ENCODE measurements around the gene VAPB. TPM values are rescaled to one million over a fixed set of nuclear protein-coding genes. Genes with fewer than 3 reads are reported as not detected.

VAPB gene
- polyA plus RNA-seq, 1 donor from 2014 or later: 32.9 TPM

DNA sequence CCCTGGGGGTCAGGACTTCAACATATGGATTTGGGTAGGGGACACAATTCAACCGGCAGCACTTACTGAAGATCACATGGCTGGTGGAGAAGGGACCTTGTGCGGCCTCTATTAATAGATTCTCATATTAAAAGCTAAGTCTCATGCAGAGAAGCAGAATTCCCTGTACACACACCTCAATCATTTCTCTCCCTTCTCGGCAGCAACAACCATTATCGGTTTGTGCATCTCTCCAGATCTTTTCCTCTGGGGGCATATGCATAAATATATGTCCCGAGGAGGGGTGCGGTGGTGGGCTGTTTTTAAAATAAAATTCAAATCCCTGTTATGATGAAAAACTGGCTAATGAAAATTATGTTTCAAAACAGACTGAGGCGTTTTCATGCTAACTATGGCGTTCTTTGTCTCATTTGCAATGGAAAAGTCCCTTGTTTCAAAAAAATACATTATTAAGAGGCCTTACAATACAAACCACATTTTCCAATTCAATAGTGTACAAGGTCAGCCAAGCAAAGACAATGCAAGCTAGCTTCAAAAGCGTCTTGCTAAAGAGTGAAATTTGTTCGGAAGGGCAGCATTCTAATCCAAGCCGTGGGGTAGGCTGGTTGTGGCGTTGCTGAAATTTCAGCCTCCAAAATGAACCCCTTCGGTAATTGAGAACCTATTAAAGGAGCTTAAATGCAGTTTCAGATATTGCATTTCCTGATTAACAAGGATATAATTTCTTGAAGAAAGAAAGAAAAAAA, 108.9 kb downstream of the VAPB start:
- Mint-ChIP-seq H3K27ac (peak overlapping the region in 1 of 3 donors; percentile 54), H3K27me3 (no peaks in the 10 kb centered on the region), H3K36me3 (peaks cover 2% of the 10 kb centered on the region), H3K4me3 (no peak overlapping the region), H3K9me3 (peaks cover 0 to 10% (median 1%) of the 10 kb centered on the region in 3 donors), H3K4me1 (no peaks in the 10 kb centered on the region)

DNA sequence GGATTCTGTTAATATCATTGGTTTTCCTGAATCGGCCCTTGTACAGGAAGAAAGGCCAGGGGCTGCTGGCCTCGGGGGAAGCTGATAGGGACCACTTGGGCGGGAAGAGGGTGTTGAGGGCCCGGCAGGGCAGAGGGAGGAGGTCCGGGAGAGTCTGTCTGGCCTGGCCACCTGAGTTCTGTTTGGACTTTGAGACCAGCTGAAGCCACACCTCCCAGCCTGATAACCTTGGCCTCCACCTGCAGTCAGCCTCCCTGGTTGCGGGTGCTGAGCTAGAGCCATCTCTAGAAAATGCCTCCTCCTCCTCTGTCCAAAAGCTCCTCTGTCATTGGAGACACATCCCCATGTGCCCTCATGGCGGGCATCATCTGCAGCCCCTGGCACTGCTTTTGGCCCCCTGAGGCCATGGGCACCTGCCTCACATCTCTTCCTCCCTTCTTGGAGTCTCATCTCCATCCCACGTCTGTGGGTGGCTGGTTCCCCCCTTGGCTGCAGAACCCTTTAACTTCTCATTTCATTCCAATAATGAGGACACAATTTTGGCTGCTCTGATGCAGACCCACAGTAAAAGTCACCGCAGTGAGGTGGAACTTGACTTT, 109.5 kb downstream of the VAPB start:
- H3K36me3 Mint-ChIP-seq: peaks cover 2% of the 10 kb centered on the region
- no peaks in the 10 kb centered on the region for H3K27me3 Mint-ChIP-seq
- H3K9me3 Mint-ChIP-seq: peaks cover 2 to 10% (median 5%) of the 10 kb centered on the region in 3 donors
- H3K4me1 Mint-ChIP-seq: no peaks in the 10 kb centered on the region
- no peak overlapping the region for H3K4me3 Mint-ChIP-seq
- H3K27ac Mint-ChIP-seq: no peak overlapping the region

DNA sequence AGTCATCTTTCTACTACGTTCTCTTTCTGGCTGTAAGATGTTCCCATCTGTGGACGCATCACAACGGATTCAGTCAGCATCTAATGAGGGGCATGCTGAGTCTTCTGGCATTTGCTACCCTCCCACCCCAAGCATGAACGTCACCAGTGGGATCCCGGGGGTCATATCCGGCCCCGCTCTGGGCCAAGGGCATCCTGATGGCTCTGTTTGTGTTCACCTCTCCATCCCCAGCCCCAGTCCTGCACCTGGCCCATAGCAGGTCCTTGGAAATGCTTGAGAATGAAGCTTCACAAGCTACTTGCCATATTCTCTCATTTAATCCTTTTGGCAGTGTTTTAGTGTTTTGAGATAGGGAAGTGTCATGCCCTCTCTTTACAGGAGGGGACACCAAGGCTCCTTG, 111.2 kb downstream of the VAPB start:
- H3K9me3 Mint-ChIP-seq: peaks cover 2 to 15% (median 10%) of the 10 kb centered on the region in 3 donors
- no peak overlapping the region for H3K4me3 Mint-ChIP-seq
- H3K27me3 Mint-ChIP-seq: no peaks in the 10 kb centered on the region
- H3K36me3 Mint-ChIP-seq: peaks cover 2% of the 10 kb centered on the region
- no peaks in the 10 kb centered on the region for H3K4me1 Mint-ChIP-seq
- no peak overlapping the region for H3K27ac Mint-ChIP-seq

Other genes starting within 250 kb of the VAPB start
- gene ANKRD60, start 160.6 kb upstream of the VAPB start, polyA plus RNA-seq: not detected
- gene RAB22A, start 79.5 kb upstream of the VAPB start, polyA plus RNA-seq: 11.2 TPM
- gene APCDD1L, start 126.2 kb downstream of the VAPB start, polyA plus RNA-seq: 0.06 TPM

Measured in IgD-negative memory B cell (primary cell).